ENCODE results near the gene COX6A1.

DNA sequence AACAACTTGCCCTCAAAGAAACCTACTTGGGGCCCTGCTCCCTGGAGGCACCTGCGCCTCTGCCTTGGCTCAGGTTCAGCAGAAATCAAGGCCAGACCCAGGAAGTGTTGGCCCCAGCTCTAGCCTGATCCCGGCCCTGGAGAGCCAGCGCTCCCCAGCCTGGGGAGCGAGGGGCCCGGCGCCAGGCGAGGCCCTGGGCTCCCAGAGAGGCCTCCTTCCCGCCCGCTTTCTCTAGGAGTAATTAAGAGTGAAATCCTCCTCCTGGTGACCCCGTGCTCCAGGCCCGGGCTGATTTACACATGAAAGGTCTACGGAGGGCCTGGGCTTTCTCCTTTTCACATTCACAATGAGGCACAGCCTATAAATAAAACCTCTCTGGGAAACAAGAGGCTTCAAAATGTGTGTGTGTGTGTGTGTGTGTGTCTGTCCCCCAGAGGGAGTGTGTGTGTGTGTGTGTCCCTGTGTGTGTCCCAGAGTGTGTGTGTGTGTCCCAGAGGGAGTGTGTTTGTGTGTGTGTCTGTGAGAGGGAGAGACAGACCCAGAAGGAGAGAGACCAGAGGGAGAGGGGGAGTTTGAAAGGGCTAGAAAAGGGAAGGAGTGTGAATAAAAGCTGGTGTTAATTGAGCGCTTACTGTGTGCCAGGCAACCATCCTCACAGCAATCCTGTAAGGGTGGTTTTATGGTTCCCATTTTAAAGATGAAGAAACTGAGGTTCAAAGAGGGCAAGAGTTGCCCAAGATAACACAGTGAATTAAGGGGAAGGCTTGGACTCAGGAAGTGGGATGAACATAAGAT lies 23.8 kb upstream of the COX6A1 start:
- no peak for TF ChIP-seq CTCF (IDR thresholded peaks at IDR 0.05)
- no peak for TF ChIP-seq POLR2AphosphoS5 (IDR thresholded peaks at IDR 0.05)
- TF ChIP-seq POLR2A (IDR thresholded peaks at IDR 0.05), result no peak
